NCI-H1436 treated with DMSO at 0.1 percent for 48 hours (cell line): ENCODE data around the gene PAIP2.

Source experiments
- DNase-seq: peaks from one replicate; lab custom pipeline; 2025; lab: John Stamatoyannopoulos, UW

Gene PAIP2

GRCh38 chr5:139410993-139411828 lies 69.6 kb downstream of the PAIP2 start:
- DNase-seq, result no peak

GRCh38 chr5:139413153-139413552 lies 71.5 kb downstream of the PAIP2 start:
- DNase-seq, result no peak

- DNase-seq, result no peak
Observed at GRCh38 chr5:139413963-139414362, 72.3 kb downstream of the PAIP2 start.

GRCh38 chr5:139414581-139415130 lies 73.0 kb downstream of the PAIP2 start:
- no peak for DNase-seq

GRCh38 chr5:139415221-139415861 lies 73.7 kb downstream of the PAIP2 start:
- DNase-seq, result no peak

DNA sequence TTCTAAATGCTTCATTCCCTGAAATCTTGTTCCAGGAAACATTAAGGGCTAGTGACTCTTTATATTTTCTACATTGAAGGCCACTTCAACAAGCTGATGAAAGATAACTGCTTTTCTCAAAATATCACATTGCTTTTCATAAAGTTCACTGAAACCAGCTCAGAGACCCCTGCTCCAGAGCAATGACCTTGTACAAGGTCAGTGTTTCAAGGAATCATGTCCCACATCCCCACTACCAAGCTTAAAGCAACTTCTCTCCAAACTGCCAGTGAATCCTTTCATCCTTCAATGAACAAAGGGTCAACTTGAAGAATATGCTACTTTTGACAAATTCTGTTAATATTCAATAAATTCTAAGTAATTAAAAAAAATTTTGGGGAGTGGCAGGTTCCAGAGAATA lies 74.2 kb downstream of the PAIP2 start:
- DNase-seq, result no peak

GRCh38 chr5:139416651-139417050 lies 75.0 kb downstream of the PAIP2 start:
- DNase-seq, result no peak

DNA sequence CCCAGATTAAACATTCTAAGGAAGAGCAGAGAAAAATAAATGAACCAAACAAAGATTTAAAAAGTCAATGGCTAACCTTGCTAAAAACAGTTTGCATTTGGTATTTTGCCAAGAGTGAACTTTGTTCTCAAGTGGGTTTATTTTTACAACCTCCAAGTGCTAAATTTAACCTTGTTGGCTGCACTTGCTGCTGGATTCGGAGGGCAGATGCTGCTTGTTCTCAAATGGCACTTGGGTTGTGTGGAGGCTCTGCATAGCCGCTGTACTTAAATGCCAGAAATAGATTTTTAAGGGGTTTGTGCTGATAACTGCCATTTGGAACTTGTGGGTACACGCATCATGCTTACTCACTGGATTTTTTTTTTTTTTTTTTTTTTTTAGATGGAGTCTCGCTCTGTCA lies 75.6 kb downstream of the PAIP2 start:
- DNase-seq, result no peak

- no peak for DNase-seq
Observed at GRCh38 chr5:139418793-139419192, 77.1 kb downstream of the PAIP2 start.
